IMR-90 (cell line): ENCODE measurements around the gene CMBL. TPM values are rescaled to one million over a fixed set of nuclear protein-coding genes. Genes with fewer than 3 reads are reported as not detected.

ENCODE experiments used
- ATAC-seq: fragments of 200-7000 bp; cut with Tn5 transposase; 2 replicates; pipeline ENCODE4 v1.9.1; 2020; ENCODE audit warnings: low read depth, mild to moderate bottlenecking, moderate library complexity
- BruUV-seq: library from RNA; stranded (reverse); fragments of 400-500 nt; replicated peaks from 2 replicates; lab custom pipeline; 2021; lab: Mats Ljungman, UMichigan
- CTCF ChIA-PET: fragments of 300-600 bp; formaldehyde crosslinking; extraction: SDS; loops from one replicate; lab custom pipeline; 2021; ENCODE audit warnings: antibody characterized with exemption; lab: Yijun Ruan, JAX
- POLR2A ChIA-PET: fragments of 300-600 bp; sonication (Branson Sonifier 250); formaldehyde crosslinking; loops from one replicate; lab custom pipeline; 2022; ENCODE audit warnings: antibody characterized with exemption; ENCODE audit not compliant: unreplicated experiment; lab: Charles Lee
- DNase-seq: peaks from one replicate; pipeline ENCODE4 v3.0.0; 2013
- H2AFZ ChIP-seq: replicated peaks from 2 replicates; pipeline ENCODE3; 2013; ENCODE audit warnings: low read length, mild to moderate bottlenecking; ENCODE audit not compliant: poor library complexity
- H2AK5ac ChIP-seq: 2 replicates; pipeline ENCODE4 v1.6.1; 2013; ENCODE audit warnings: low read depth, low read length, inconsistent platforms
- H2AK9ac ChIP-seq: replicated peaks from 2 replicates; pipeline ENCODE3; 2013; ENCODE audit warnings: mild to moderate bottlenecking, low read depth, low read length, moderate library complexity; ENCODE audit not compliant: poor library complexity
- H2BK120ac ChIP-seq: 2 replicates; pipeline ENCODE4 v1.6.1; 2013; ENCODE audit warnings: low read depth, low read length, inconsistent platforms
- H2BK15ac ChIP-seq: 3 replicates; pipeline ENCODE4 v1.6.1; 2013; ENCODE audit warnings: low read depth, low read length, inconsistent platforms
- H2BK20ac ChIP-seq: 2 replicates; pipeline ENCODE4 v1.6.1; 2013; ENCODE audit warnings: low read depth, mild to moderate bottlenecking, inconsistent platforms, low read length, moderate library complexity
- H2BK5ac ChIP-seq: 2 replicates; pipeline ENCODE4 v1.6.1; 2013; ENCODE audit warnings: mild to moderate bottlenecking, low read depth, low read length, inconsistent platforms; ENCODE audit not compliant: poor library complexity, severe bottlenecking
- H3K14ac ChIP-seq: replicated peaks from 2 replicates; pipeline ENCODE4 v1.6.1; 2013; ENCODE audit warnings: low read depth, low read length, inconsistent platforms
- H3K18ac ChIP-seq: 2 replicates; pipeline ENCODE4 v1.6.1; 2013; ENCODE audit warnings: low read depth, low read length, control low read depth
- H3K23ac ChIP-seq: 2 replicates; pipeline ENCODE4 v1.6.1; 2013; ENCODE audit warnings: low read depth, low read length, inconsistent platforms
- H3K27ac ChIP-seq: 2 replicates; pipeline ENCODE4 v1.5.1; 2013; ENCODE audit warnings: mild to moderate bottlenecking, control low read depth, low read length; ENCODE audit not compliant: insufficient read depth
- H3K27me3 ChIP-seq: 2 replicates; pipeline ENCODE4 v1.6.1; 2013; ENCODE audit warnings: low read length; ENCODE audit not compliant: control insufficient read depth, insufficient read depth
- H3K36me3 ChIP-seq: 2 replicates; pipeline ENCODE4 v1.6.1; 2013; ENCODE audit warnings: low read length, mixed read lengths; ENCODE audit not compliant: control insufficient read depth, insufficient read depth
- H3K4ac ChIP-seq: 2 replicates; pipeline ENCODE4 v1.6.1; 2013; ENCODE audit warnings: low read depth, low read length, inconsistent platforms
- H3K4me1 ChIP-seq: 2 replicates; pipeline ENCODE4 v1.6.1; 2013; ENCODE audit warnings: low read length, mixed read lengths; ENCODE audit not compliant: control insufficient read depth, insufficient read depth
- H3K4me2 ChIP-seq: 2 replicates; pipeline ENCODE4 v1.6.1; 2013; ENCODE audit warnings: low read depth, mild to moderate bottlenecking, control low read depth, low read length, moderate library complexity
- H3K4me3 ChIP-seq: 2 replicates; pipeline ENCODE4 v1.5.1; 2013; ENCODE audit warnings: low read depth, mild to moderate bottlenecking, control low read depth, low read length, moderate library complexity; ENCODE audit not compliant: insufficient read depth
- H3K56ac ChIP-seq: 2 replicates; pipeline ENCODE4 v1.6.1; 2013; ENCODE audit warnings: low read length, inconsistent platforms; ENCODE audit not compliant: insufficient read depth; ENCODE audit errors: extremely low read depth
- H3K79me1 ChIP-seq, 2 experiments: 2 replicates each; pipeline ENCODE4 v1.6.1; 2013; ENCODE audit warnings: low read length in 2 of 2, inconsistent platforms in 1 of 2, low read depth in 1 of 2
- H3K9ac ChIP-seq: 2 replicates; pipeline ENCODE4 v1.6.1; 2013; ENCODE audit warnings: low read depth, low read length, control low read depth
- H3K9me1 ChIP-seq: 2 replicates; pipeline ENCODE4 v1.6.1; 2013; ENCODE audit warnings: low read length, inconsistent platforms; ENCODE audit not compliant: insufficient read depth
- H3K9me3 ChIP-seq: 2 replicates; pipeline ENCODE4 v1.6.1; 2013; ENCODE audit warnings: low read length; ENCODE audit not compliant: control insufficient read depth, insufficient read depth
- H4K20me1 ChIP-seq: 2 replicates; pipeline ENCODE4 v1.6.1; 2013; ENCODE audit warnings: low read length, inconsistent platforms; ENCODE audit not compliant: insufficient read depth
- H4K5ac ChIP-seq: 2 replicates; pipeline ENCODE4 v1.6.1; 2013; ENCODE audit warnings: mild to moderate bottlenecking, low read depth, low read length, control low read depth
- H4K8ac ChIP-seq, 2 experiments: 2 replicates each; pipeline ENCODE4 v1.6.1; 2013; ENCODE audit warnings: low read depth in 2 of 2, low read length in 2 of 2, control low read depth in 1 of 2, inconsistent platforms in 1 of 2
- H4K91ac ChIP-seq: 2 replicates; pipeline ENCODE4 v1.6.1; 2013; ENCODE audit warnings: low read depth, low read length, inconsistent platforms; ENCODE audit not compliant: insufficient read depth
- CEBPB ChIP-seq: IDR thresholded peaks from 2 replicates; pipeline ENCODE4 v1.6.1; 2012; ENCODE audit warnings: low read depth, low read length, improper control_type of control experiment
- MAZ ChIP-seq: IDR thresholded peaks from 2 replicates; pipeline ENCODE4 v1.6.1; 2012; ENCODE audit warnings: low read depth, mild to moderate bottlenecking, low read length, improper control_type of control experiment, moderate library complexity, borderline replicate concordance
- WGBS, 2 experiments: methylation state at CpG; one replicate each; pipeline versions ENCODE4 v1.1.5 to v1.1.7; 2013; ENCODE audit warnings: missing lambda C conversion rate in 2 of 2; ENCODE audit not compliant: insufficient read length in 1 of 2; ENCODE audit errors: extremely low coverage in 2 of 2; 5-methylcytosine and 5-hydroxymethylcytosine counted together
- dilution Hi-C: fragments of 300-500 bp; cut with HindIII; formaldehyde crosslinking; loops from one replicate; pipeline ENCODE4 v1.14.3; 2018; ENCODE audit warnings: low sequenced_read_pairs; ENCODE audit not compliant: unreplicated experiment
- in situ Hi-C: fragments of 300-500 bp; cut with MboI; formaldehyde crosslinking; loops from 3 replicates; pipeline ENCODE4 v1.14.3; 2019; ENCODE audit warnings: low sequenced_read_pairs, inconsistent platforms, mixed read lengths
- intact Hi-C: fragments of 100-400 bp; cut with micrococcal nuclease; formaldehyde crosslinking; loops from 2 replicates; pipeline ENCODE4 v1.10.0; 2022
- polyA plus RNA-seq, 3 experiments: library from polyadenylated mRNA; depleted of rRNA; stranded (reverse); fragments of >200 nt; gene quantifications; 2 replicates each; pipeline ENCODE4 v1.2.3, GENCODE V29; 2012; ENCODE audit warnings: low replicate concordance in 1 of 3
- total RNA-seq: library from RNA; depleted of rRNA; stranded (reverse); fragments of >200 nt; gene quantifications from 2 replicates; pipeline ENCODE4 v1.2.3, GENCODE V29; 2012

CMBL gene
- total and polyA plus RNA-seq, 2 of the 4 experiments (the other 2 are of a cell fraction): 5.0 to 26.3 TPM

DNA sequence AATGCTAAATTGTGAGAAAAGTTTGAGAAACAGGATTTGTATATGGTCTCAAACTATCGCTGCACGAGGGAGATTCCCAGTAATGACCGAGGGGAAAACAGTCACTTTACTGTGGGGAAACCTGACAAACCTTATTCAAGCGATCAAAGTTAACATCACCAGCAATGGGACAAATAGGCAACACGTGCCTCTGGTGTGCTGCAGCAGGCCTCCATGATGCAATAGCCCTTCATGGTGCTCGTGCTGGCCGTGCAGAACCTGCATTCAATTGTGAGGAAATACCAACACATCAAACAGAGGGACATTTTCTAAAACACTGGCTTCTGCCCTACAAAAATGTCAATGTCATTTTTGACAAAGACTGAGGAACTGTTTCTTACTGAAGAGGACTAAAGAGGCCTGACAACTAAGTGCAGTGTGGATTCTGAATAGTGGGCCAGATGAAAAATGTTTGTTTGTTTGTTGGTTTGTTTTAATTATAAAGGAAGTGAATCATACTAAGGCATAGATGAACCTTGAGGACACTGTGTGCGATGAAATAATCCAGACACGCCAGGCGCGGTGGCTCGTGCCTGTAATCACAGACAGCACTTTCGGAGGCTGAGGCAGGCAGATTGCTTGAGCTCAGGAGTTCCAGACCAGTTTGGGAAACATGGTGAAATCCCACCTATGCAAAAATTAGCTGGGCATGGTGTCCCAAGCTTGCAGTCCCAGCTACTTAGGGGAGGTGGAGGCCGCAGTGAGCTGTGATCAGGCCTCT, 28.2 kb upstream of the CMBL start:
- WGBS, 2 experiments: 89% methylated on average over 5 of the region's 14 CpGs; no CpG with 5 or more reads in 1 of the 2 experiments

More for the DNA sequence above, 28.2 kb upstream of the CMBL start:
- BruUV-seq: no TSS peak
- Histone ChIP-seq H2BK15ac (no peak overlapping the region), H3K18ac (no peak overlapping the region), H2BK20ac (no peak overlapping the region), H3K23ac (no peak overlapping the region), H3K4me1 (peaks cover 8% of the 10 kb centered on the region; the same call in 1 of the 2 replicates), H3K56ac (no peak overlapping the region), H2AK5ac (no peak overlapping the region), H3K9me3 (no peaks in the 10 kb centered on the region), H3K4ac (no peak overlapping the region), H4K91ac (no peak overlapping the region), H3K36me3 (no peaks in the 10 kb centered on the region), H3K4me2 (no peak overlapping the region), H3K14ac (no peak overlapping the region), H4K20me1 (no peaks in the 10 kb centered on the region), H2AFZ (no peak overlapping the region), H3K79me1 (no peaks in the 10 kb centered on the region), H2BK120ac (no peak overlapping the region), H2AK9ac (no peak overlapping the region), H3K9ac (no peak overlapping the region), H3K27me3 (peaks cover 7% of the 10 kb centered on the region; the same call in 1 of the 2 replicates), H4K5ac (no peak overlapping the region), H3K9me1 (no peaks in the 10 kb centered on the region), H3K4me3 (no peak overlapping the region), H4K8ac (no peak overlapping the region), H3K27ac (no peak overlapping the region), H2BK5ac (no peak overlapping the region)
- ChIA-PET CTCF (no interaction called here), POLR2A (no interaction called here)
- TF ChIP-seq MAZ: no peak
- peak; percentile 31; the same call in 1 of the 2 replicates for TF ChIP-seq CEBPB
- intact Hi-C loops: no loop called here
- dilution Hi-C loops: no loop called here
- in situ Hi-C loops: no loop called here
- no peak for ATAC-seq
- DNase-seq: no peak
